GM18951 (cell line): ENCODE measurements around the gene TMEM184A.

Experiments used
- POLR2A ChIP-seq: IDR thresholded peaks from 4 replicates; pipeline ENCODE4 v1.6.1; 2011; ENCODE audit warnings: mild to moderate bottlenecking; ENCODE audit not compliant: insufficient read length, insufficient read depth; ENCODE audit errors: extremely low read depth
- in situ Hi-C: fragments of 300-500 bp; cut with MboI; formaldehyde crosslinking; loops from one replicate; pipeline ENCODE4 v1.12.0; 2022; ENCODE audit warnings: low sequenced_read_pairs, mixed read lengths, inconsistent platforms; ENCODE audit not compliant: unreplicated experiment

TMEM184A gene

GRCh38 chr7:1555813-1556543 is at the start of gene TMEM184A:
Gene TMEM184A, minus strand, starts transcription at chr7:1556205. Its CDS starts 721 bp downstream, at chr7:1555484.
- in situ Hi-C loops, result no loop called here
- no peak for TF ChIP-seq POLR2A

GRCh38 chr7:1604383-1604782 is 48.4 kb upstream of the TMEM184A start:
- in situ Hi-C loops, result no loop called here
- no peak for TF ChIP-seq POLR2A

GRCh38 chr7:1603346-1604225 is 47.6 kb upstream of the TMEM184A start:
- TF ChIP-seq POLR2A, result no peak
- in situ Hi-C loops, result no loop called here

- TF ChIP-seq POLR2A, result no peak
- in situ Hi-C loops, result no loop called here
Observed at GRCh38 chr7:1602386-1602785, 46.4 kb upstream of the TMEM184A start.

GRCh38 chr7:1601956-1602355 is 46.0 kb upstream of the TMEM184A start:
- in situ Hi-C loops, result no loop called here
- no peak for TF ChIP-seq POLR2A

- in situ Hi-C loops, result no loop called here
- no peak for TF ChIP-seq POLR2A
Observed at GRCh38 chr7:1599640-1600395, 43.8 kb upstream of the TMEM184A start.

GRCh38 chr7:1598961-1599639 is 43.1 kb upstream of the TMEM184A start:
- in situ Hi-C loops, result no loop called here
- TF ChIP-seq POLR2A, result no peak

GRCh38 chr7:1598286-1598685 is 42.3 kb upstream of the TMEM184A start:
- in situ Hi-C loops, result no loop called here
- no peak for TF ChIP-seq POLR2A

GRCh38 chr7:1597791-1598190 is 41.8 kb upstream of the TMEM184A start:
- TF ChIP-seq POLR2A, result no peak
- in situ Hi-C loops, result no loop called here

- in situ Hi-C loops, result no loop called here
- TF ChIP-seq POLR2A, result no peak
Observed at GRCh38 chr7:1597066-1597760, 41.2 kb upstream of the TMEM184A start.

GRCh38 chr7:1596181-1597043 is 40.4 kb upstream of the TMEM184A start:
- in situ Hi-C loops, result no loop called here
- TF ChIP-seq POLR2A, result no peak

GRCh38 chr7:1595636-1596035 is 39.6 kb upstream of the TMEM184A start:
- in situ Hi-C loops, result no loop called here
- TF ChIP-seq POLR2A, result no peak

GRCh38 chr7:1595027-1595426 is 39.0 kb upstream of the TMEM184A start:
- no peak for TF ChIP-seq POLR2A
- in situ Hi-C loops, result no loop called here
